GM12864 (cell line): ENCODE results near the gene C4orf54.

ENCODE experiments used
- DNase-seq: peaks from one replicate; pipeline ENCODE4 v3.0.0-alpha.2; 2011; ENCODE audit warnings: low read depth
- H3K4me3 ChIP-seq: 2 replicates; pipeline ENCODE4 v1.5.1; 2011; ENCODE audit warnings: mild to moderate bottlenecking, low read depth, low read length, control low read depth
- TF ChIP-seq, protein P1 (sequence below): IDR thresholded peaks from 2 replicates; pipeline ENCODE4 v1.5.1; 2011; ENCODE audit warnings: low read depth, mild to moderate bottlenecking, moderate library complexity, low read length, control low read depth, inconsistent platforms; ENCODE audit errors: missing control alignments

C4orf54 gene

DNA sequence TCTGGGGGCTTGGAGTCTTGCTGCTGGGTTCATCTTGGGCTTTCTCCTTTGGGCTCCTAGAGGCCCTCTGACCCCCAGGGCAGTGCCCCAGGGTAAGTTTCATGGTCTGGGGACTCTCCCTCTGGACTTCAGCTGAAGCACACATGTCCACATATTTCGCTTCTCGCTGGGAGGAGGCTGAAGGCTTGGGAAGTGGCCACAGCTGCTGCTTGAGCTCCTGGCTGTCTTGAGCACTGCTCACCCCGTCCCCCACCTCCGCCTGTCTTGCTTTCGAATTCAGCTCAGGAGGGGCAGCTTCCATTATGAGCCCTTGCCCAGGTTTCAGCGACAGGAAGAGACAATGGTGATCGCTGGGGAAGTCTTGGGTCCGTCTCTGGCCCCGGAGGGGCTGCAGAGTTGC, 3.7 kb downstream of the C4orf54 start:
- no peak for DNase-seq
- no peak overlapping the region for H3K4me3 ChIP-seq
- TF ChIP-seq, protein P1, sequence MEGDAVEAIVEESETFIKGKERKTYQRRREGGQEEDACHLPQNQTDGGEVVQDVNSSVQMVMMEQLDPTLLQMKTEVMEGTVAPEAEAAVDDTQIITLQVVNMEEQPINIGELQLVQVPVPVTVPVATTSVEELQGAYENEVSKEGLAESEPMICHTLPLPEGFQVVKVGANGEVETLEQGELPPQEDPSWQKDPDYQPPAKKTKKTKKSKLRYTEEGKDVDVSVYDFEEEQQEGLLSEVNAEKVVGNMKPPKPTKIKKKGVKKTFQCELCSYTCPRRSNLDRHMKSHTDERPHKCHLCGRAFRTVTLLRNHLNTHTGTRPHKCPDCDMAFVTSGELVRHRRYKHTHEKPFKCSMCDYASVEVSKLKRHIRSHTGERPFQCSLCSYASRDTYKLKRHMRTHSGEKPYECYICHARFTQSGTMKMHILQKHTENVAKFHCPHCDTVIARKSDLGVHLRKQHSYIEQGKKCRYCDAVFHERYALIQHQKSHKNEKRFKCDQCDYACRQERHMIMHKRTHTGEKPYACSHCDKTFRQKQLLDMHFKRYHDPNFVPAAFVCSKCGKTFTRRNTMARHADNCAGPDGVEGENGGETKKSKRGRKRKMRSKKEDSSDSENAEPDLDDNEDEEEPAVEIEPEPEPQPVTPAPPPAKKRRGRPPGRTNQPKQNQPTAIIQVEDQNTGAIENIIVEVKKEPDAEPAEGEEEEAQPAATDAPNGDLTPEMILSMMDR: no peak

DNA sequence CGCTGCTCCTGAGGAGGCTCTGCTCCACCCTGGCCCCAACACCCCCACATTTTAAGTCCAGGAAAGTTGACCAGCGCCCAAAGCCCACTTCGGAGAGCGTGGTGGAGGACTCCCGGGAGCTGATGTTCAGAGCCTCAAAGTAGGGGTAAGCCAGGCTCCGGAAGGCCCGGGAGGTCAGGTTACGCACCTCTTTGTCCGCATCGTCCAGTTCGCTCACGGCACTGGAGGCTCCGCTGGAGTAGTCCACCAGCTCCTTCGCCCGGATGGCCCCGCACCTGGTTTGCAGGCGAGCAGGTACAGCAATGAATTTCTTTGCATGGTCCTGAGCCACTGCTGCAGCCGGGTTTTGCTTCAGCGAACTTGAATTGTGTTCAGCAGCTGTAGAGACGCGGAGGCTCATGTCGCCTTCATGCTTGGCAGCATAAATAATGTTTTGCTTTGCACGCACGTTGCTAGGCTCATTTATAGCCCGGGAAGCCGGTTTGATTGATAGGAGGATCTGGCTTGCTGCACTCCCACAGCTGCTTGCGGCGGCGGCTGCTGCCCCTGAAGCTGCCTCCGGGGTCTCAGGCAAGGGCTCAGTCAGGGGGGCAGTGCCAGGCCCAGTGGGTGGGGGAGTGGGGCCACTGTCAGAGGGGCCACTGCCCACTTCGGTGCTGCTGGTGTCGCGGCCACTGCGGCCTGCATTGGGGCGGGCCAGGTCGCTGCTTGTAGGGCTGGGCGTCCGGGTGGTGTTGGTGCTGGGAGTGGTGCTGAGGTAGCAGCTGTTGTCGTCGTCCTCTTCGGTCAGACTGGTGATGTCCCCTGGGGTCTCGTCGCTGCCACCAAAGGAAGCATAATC, 4.8 kb downstream of the C4orf54 start:
- H3K4me3 ChIP-seq: no peak overlapping the region
- DNase-seq: no peak
- TF ChIP-seq, protein P1: no peak

DNA sequence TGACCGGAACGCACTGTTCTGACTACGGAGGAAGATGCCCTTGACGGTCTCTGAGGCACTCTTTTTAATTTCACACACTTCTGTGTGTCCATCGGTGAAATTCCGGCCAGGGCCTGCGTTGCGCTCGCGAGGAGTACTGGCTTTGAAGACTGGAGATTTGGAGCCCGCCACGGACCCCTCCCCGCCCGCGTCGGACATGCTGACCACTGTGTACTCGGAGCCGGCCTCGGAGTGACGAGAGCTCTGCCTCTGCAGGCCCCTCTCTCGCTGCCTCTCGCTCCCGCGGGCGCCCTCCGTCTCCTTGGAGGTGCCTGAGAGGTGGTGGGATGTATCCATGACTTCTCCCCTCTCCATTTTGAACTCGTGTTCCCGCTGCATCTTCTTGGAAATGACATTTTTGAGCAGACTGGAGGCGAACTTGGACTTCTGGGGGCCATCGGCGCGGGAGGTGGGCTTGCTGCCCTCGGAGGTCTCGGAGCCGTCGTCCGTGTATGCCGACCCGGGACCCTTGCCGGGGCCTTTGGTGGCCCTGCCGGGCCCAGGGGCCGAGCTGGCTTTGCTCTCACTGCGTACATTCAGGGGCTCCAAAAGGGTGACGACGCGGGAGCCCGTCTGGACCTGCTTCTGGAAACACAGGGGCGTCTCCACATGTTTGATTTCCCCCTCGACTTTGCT, 5.7 kb downstream of the C4orf54 start:
- no peak for DNase-seq
- H3K4me3 ChIP-seq: no peak overlapping the region
- TF ChIP-seq, protein P1: no peak

DNA sequence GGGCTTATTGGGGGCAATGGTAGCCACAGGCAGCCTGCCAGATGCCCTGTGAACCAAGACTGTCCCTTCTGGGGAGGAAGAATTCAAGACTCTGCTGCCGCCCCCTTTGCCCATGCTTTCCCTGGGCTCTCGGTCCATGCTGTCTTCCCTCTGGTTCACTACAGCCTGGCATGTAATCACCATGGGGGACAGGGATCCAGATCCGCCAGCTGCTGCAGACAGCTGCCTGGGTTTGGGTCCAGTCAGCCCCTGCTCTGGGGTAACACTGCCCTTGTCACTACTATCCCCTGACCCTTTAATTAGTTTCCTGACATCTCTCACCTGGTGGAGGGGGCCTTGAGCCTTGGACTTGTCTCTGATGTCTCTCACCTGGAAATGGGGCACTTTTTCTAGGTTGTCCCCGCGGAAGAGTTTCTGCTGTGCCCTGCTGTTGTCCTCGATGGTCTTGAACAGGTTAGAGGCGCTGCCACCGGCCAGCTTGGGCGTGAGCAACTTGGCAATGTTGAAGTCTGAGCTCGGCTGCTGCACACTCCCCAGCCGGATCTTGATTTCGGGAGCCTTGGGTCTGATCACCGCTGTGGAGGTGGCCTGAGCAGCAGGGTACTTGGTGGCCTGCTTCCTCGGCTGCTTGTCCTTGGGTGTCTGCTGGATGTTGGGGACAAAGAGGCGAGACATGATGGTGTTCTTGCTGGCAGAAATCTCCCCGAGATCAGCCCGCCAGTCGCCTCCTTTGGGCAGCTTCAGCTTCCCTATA, 6.4 kb downstream of the C4orf54 start:
- DNase-seq: no peak
- no peak overlapping the region for H3K4me3 ChIP-seq
- TF ChIP-seq, protein P1: no peak

DNA sequence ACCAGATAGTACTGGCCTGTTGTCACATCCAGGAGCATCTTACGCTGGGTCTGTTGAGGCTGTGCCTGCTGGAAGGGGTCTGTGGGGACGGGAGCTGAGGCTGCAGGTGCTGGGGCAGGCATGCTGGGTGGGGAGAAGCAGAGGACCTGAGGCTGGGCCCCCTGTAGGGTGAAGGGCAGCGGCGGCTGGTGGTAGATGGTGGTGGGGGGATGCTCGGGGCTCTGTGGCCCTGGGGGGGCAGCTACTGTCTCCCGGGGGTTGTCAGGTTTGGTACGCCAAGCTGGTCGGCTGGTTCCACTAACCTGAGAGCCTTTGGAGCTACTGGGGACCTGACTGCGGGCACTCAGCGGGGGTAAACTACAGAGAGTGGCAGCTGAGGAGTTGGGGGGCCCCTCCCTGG, 7.8 kb downstream of the C4orf54 start:
- H3K4me3 ChIP-seq: no peak overlapping the region
- DNase-seq: no peak
- TF ChIP-seq, protein P1: no peak

DNA sequence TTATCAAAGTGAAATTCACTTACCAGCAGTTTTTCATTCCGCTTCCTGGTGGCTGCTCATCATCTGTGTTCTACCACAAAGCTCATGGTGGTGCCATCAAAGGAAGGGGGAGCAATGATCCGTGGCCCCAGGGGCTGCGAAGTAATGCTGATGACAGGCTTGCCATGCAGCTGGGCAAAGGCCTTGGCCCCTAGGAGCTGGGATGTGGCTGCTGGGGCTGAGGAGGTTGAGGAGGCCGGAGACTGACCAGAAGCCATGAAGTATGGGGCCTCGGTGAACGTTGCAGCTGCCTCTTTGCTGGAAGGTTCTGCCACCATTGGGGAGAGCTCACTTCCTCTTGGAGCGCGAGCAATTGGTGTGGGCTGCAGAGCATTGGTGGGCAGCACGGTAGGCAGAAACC, 8.4 kb downstream of the C4orf54 start:
- no peak overlapping the region for H3K4me3 ChIP-seq
- TF ChIP-seq, protein P1: no peak
- no peak for DNase-seq
